NCI-H1436 (cell line): ENCODE data around the gene NAGS.
"Not testable (repeated sequence)": the region's sequence is repeated elsewhere in the genome, so short reads cannot be mapped to it uniquely, and the experiment has no call there.

Experiments used
- DNase-seq: peaks from one replicate; lab custom pipeline; 2025; lab: John Stamatoyannopoulos, UW

The NAGS gene

GRCh38 chr17:44007346-44008204 lies 3.2 kb downstream of the NAGS start:
- no peak for DNase-seq

- no peak for DNase-seq
Observed at GRCh38 chr17:44008205-44008909, 3.9 kb downstream of the NAGS start.

- no peak for DNase-seq
Observed at GRCh38 chr17:44010966-44011647, 6.7 kb downstream of the NAGS start.

- no peak for DNase-seq
Observed at GRCh38 chr17:44011876-44012275, 7.5 kb downstream of the NAGS start.

GRCh38 chr17:44012391-44012790 lies 8.0 kb downstream of the NAGS start:
- no peak for DNase-seq

- DNase-seq: no peak
Observed at GRCh38 chr17:44012874-44013273, 8.5 kb downstream of the NAGS start.

GRCh38 chr17:44014133-44014436 lies 9.7 kb downstream of the NAGS start:
- DNase-seq: no peak

GRCh38 chr17:44014437-44015172 lies 10.2 kb downstream of the NAGS start, which contains the start of gene TMEM101:
TSS of gene TMEM101 (minus strand) at chr17:44014963. CDS start at chr17:44014952, 11 bp downstream.
- DNase-seq: peak; percentile 95

- not testable (repeated sequence) for DNase-seq
Observed at GRCh38 chr17:44021227-44021626, 16.8 kb downstream of the NAGS start.

GRCh38 chr17:44022246-44022645 lies 17.8 kb downstream of the NAGS start:
- no peak for DNase-seq

GRCh38 chr17:44023545-44024270 lies 19.3 kb downstream of the NAGS start:
- no peak for DNase-seq

- peak; percentile 46 for DNase-seq
Observed at GRCh38 chr17:44024271-44024663, 19.8 kb downstream of the NAGS start.

- no peak for DNase-seq
Observed at GRCh38 chr17:44024853-44025252, 20.4 kb downstream of the NAGS start.

- DNase-seq: no peak
Observed at GRCh38 chr17:44029736-44030135, 25.3 kb downstream of the NAGS start.

GRCh38 chr17:44030482-44030881 lies 26.1 kb downstream of the NAGS start:
- DNase-seq: no peak

- no peak for DNase-seq
Observed at GRCh38 chr17:44033861-44034408, 29.5 kb downstream of the NAGS start.

GRCh38 chr17:44034688-44035087 lies 30.3 kb downstream of the NAGS start:
- DNase-seq: not testable (repeated sequence)

- DNase-seq: no peak
Observed at GRCh38 chr17:44037471-44037870, 33.0 kb downstream of the NAGS start.

GRCh38 chr17:44038604-44039011 lies 34.2 kb downstream of the NAGS start:
- DNase-seq: no peak

- no peak for DNase-seq
Observed at GRCh38 chr17:44039829-44040635, 35.6 kb downstream of the NAGS start.
